Esophagus muscularis mucosa (tissue), 3 donors: Measurements from ENCODE around the gene SASH1.

Source experiments
- POLR2A ChIP-seq: fragments of 450-650 bp; IDR thresholded peaks from one replicate; pipeline ENCODE4 v1.6.1; 2017; ENCODE audit warnings: antibody characterized with exemption, moderate library complexity, mild to moderate bottlenecking, low read depth
- POLR2AphosphoS5 ChIP-seq, 2 donors: sonication (generic); formaldehyde crosslinking; IDR thresholded peaks; one replicate each; pipeline ENCODE4 v1.6.1; 2017; ENCODE audit warnings: antibody characterized with exemption in 2 of 2
- TF ChIP-seq, protein P1 (sequence below), 3 experiments: fragments of 200-600 bp in 2 of 3; fragments of 450-650 bp in 1 of 3; sonication (generic) in 2 of 3; IDR thresholded peaks; one replicate each; pipeline ENCODE4 v1.5.1; 2017 to 2019; ENCODE audit warnings: antibody characterized with exemption in 3 of 3, mild to moderate bottlenecking in 2 of 3, moderate library complexity in 1 of 3

DNA sequence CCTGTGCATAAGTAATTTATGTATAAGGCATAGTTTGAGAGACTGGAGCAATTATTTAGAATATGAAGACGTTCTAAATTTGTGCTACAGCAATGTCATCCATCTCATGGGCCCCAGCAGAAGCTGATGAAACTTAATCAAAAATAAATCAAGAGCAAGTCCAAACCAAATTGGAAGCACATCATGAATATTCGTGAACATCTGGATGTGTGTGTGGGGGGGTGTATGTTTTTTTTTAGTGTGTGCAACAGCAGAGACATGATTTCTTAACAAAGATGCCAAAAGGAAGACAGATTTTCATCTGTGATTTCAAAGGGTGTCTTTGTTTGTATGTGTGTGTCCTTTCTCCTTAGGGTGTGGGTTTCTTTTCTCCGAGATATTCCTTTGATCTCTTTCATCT is 58.9 kb downstream of the SASH1 start:
- TF ChIP-seq POLR2A, result no peak
- TF ChIP-seq POLR2AphosphoS5 (IDR thresholded peaks at IDR 0.05), result no peak
- TF ChIP-seq, protein P1, sequence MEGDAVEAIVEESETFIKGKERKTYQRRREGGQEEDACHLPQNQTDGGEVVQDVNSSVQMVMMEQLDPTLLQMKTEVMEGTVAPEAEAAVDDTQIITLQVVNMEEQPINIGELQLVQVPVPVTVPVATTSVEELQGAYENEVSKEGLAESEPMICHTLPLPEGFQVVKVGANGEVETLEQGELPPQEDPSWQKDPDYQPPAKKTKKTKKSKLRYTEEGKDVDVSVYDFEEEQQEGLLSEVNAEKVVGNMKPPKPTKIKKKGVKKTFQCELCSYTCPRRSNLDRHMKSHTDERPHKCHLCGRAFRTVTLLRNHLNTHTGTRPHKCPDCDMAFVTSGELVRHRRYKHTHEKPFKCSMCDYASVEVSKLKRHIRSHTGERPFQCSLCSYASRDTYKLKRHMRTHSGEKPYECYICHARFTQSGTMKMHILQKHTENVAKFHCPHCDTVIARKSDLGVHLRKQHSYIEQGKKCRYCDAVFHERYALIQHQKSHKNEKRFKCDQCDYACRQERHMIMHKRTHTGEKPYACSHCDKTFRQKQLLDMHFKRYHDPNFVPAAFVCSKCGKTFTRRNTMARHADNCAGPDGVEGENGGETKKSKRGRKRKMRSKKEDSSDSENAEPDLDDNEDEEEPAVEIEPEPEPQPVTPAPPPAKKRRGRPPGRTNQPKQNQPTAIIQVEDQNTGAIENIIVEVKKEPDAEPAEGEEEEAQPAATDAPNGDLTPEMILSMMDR (IDR thresholded peaks at IDR 0.05), result no peak
